Measurements from ENCODE around the gene SPDYE2. TPM values are rescaled to one million over a fixed set of nuclear protein-coding genes. Genes with fewer than 3 reads are reported as not detected.
"Not testable (repeated sequence)": the region's sequence is repeated elsewhere in the genome, so short reads cannot be mapped to it uniquely, and the experiment has no call there.

SPDYE2 gene
- total RNA-seq, 1 donor from 2014 or later, result not detected

DNA sequence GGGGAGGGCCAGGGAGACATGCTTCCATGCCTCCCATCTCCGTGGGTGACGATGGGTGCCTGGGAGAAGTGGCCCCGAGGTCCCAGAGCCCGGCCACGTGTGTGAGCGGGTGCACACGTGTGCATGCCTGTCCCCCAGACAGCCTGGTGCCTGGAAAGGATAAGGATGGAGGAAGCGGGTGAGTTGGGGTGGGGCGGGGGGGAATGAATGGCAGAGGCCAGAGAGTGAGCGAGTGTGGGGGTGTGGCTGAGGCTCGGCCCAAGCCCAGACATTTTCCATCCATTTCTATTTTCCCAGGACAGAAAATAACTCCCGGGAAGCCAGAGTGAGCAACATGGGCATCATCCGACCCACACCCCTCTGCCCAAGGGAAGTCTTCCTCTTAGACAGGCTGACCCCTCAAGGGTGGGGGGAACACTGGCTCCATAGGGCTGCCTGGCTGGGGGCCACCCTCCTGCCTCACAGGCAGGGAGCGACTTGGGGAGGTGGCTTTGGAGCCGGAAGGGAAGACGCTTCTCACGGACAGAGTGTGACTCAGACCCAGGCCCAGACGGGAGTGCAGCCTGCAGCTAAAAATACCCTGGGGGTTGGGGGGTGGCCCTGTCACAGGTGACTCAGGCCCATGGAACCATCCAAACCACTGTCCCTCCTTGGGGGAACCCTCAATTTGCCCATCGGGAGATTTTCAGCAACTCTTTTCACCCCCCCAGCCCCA is 53.6 kb downstream of the SPDYE2 start:
- H3K9me3 ChIP-seq (ENCODE audit: control insufficient read depth in 3 of 3, low read length in 3 of 3); H3K4me3 ChIP-seq (ENCODE audit: low read length in 3 of 3); H3K27me3 ChIP-seq (ENCODE audit: control insufficient read depth in 3 of 3, insufficient read depth in 3 of 3, low read length in 3 of 3); H3K27ac ChIP-seq (ENCODE audit: low read depth, low read length); H3K4me1 ChIP-seq (ENCODE audit: control insufficient read depth in 3 of 3, insufficient read depth in 3 of 3, low read length in 3 of 3); H3K36me3 ChIP-seq (ENCODE audit: control insufficient read depth in 3 of 3, insufficient read depth in 3 of 3, low read length in 3 of 3); H3K9ac ChIP-seq (ENCODE audit: low read depth in 1 of 3, low read length in 3 of 3): not testable (repeated sequence)

- not testable (repeated sequence) for H3K27me3 ChIP-seq (ENCODE audit: control insufficient read depth in 3 of 3, insufficient read depth in 3 of 3, low read length in 3 of 3); H3K4me3 ChIP-seq (ENCODE audit: low read length in 3 of 3); H3K4me1 ChIP-seq (ENCODE audit: control insufficient read depth in 3 of 3, insufficient read depth in 3 of 3, low read length in 3 of 3); H3K9ac ChIP-seq (ENCODE audit: low read depth in 1 of 3, low read length in 3 of 3); H3K36me3 ChIP-seq (ENCODE audit: control insufficient read depth in 3 of 3, insufficient read depth in 3 of 3, low read length in 3 of 3); H3K27ac ChIP-seq (ENCODE audit: low read depth, low read length); H3K9me3 ChIP-seq (ENCODE audit: control insufficient read depth in 3 of 3, low read length in 3 of 3)
Measured at GRCh38 chr7:102606848-102607247, 55.8 kb downstream of the SPDYE2 start.

DNA sequence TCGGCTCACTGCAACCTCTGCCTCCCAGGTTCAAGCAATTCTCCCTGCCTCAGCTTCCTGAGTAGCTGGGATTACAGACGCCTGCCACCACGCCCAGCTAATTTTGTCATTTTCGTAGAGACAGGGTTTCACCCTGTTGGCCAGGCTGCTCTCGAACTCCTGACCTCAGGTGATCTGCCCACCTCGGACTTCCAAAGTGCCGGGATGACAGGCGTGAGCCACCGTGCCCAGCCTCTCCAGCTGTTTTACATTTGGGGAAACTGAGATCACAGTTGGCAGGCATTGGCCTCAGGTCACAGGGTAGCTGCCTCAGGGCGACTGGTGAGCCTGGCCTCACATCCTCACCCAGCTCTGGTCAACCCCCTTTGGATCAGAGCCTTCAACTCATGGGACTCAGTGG is 58.7 kb downstream of the SPDYE2 start:
- H3K27me3 ChIP-seq (ENCODE audit: control insufficient read depth in 3 of 3, insufficient read depth in 3 of 3, low read length in 3 of 3); H3K9ac ChIP-seq (ENCODE audit: low read depth in 1 of 3, low read length in 3 of 3): not testable (repeated sequence)
- H3K4me1 ChIP-seq (ENCODE audit: control insufficient read depth in 3 of 3, insufficient read depth in 3 of 3, low read length in 3 of 3), result peaks cover 3 to 17% (median 5%) of the 10 kb centered on the region in 3 donors

DNA sequence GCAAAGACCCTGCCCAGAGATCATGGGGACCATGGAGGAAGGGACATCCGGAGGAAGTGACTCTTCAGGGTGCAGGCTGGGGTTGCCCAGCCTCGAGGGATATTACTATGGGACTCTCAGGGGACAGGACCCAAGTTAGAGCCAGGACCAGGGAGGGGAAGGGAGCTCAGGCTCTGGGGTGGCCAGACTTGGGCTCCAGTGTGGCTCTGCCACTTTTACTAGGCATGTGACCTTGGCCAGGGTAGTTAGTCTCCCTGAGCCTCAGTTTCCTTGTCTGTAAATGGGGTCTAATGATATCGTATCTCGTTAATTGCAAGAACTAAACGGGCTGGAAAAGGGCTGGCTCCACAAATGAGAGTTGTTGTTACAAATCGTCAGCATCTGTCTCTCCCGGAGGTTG is 59.4 kb downstream of the SPDYE2 start:
- not testable (repeated sequence) for H3K27ac ChIP-seq (ENCODE audit: low read depth, low read length)

More for the DNA sequence above, 58.7 kb downstream of the SPDYE2 start:
- H3K27ac ChIP-seq (ENCODE audit: low read depth, low read length); H3K4me3 ChIP-seq (ENCODE audit: low read length in 3 of 3); H3K36me3 ChIP-seq (ENCODE audit: control insufficient read depth in 3 of 3, insufficient read depth in 3 of 3, low read length in 3 of 3); H3K9me3 ChIP-seq (ENCODE audit: control insufficient read depth in 3 of 3, low read length in 3 of 3): not testable (repeated sequence)

GRCh38 chr7:102611013-102611674 is 60.1 kb downstream of the SPDYE2 start:
- H3K27ac ChIP-seq (ENCODE audit: low read depth, low read length); H3K27me3 ChIP-seq (ENCODE audit: control insufficient read depth in 3 of 3, insufficient read depth in 3 of 3, low read length in 3 of 3); H3K36me3 ChIP-seq (ENCODE audit: control insufficient read depth in 3 of 3, insufficient read depth in 3 of 3, low read length in 3 of 3); H3K9me3 ChIP-seq (ENCODE audit: control insufficient read depth in 3 of 3, low read length in 3 of 3); H3K4me3 ChIP-seq (ENCODE audit: low read length in 3 of 3); H3K9ac ChIP-seq (ENCODE audit: low read depth in 1 of 3, low read length in 3 of 3): not testable (repeated sequence)
- peaks cover 3 to 14% (median 5%) of the 10 kb centered on the region in 3 donors for H3K4me1 ChIP-seq (ENCODE audit: control insufficient read depth in 3 of 3, insufficient read depth in 3 of 3, low read length in 3 of 3)

More for the DNA sequence above, 59.4 kb downstream of the SPDYE2 start:
- not testable (repeated sequence) for H3K9ac ChIP-seq (ENCODE audit: low read depth in 1 of 3, low read length in 3 of 3); H3K4me3 ChIP-seq (ENCODE audit: low read length in 3 of 3); H3K36me3 ChIP-seq (ENCODE audit: control insufficient read depth in 3 of 3, insufficient read depth in 3 of 3, low read length in 3 of 3); H3K9me3 ChIP-seq (ENCODE audit: control insufficient read depth in 3 of 3, low read length in 3 of 3); H3K27me3 ChIP-seq (ENCODE audit: control insufficient read depth in 3 of 3, insufficient read depth in 3 of 3, low read length in 3 of 3)
- peaks cover 3 to 17% (median 5%) of the 10 kb centered on the region in 3 donors for H3K4me1 ChIP-seq (ENCODE audit: control insufficient read depth in 3 of 3, insufficient read depth in 3 of 3, low read length in 3 of 3)

GRCh38 chr7:102611675-102612325 is 60.8 kb downstream of the SPDYE2 start:
- peaks cover 3 to 14% (median 5%) of the 10 kb centered on the region in 3 donors for H3K4me1 ChIP-seq (ENCODE audit: control insufficient read depth in 3 of 3, insufficient read depth in 3 of 3, low read length in 3 of 3)
- peak overlapping the region; percentile 33 to 74 (median 65) for H3K9ac ChIP-seq (ENCODE audit: low read depth in 1 of 3, low read length in 3 of 3)
- H3K36me3 ChIP-seq (ENCODE audit: control insufficient read depth in 3 of 3, insufficient read depth in 3 of 3, low read length in 3 of 3); H3K27me3 ChIP-seq (ENCODE audit: control insufficient read depth in 3 of 3, insufficient read depth in 3 of 3, low read length in 3 of 3); H3K9me3 ChIP-seq (ENCODE audit: control insufficient read depth in 3 of 3, low read length in 3 of 3): not testable (repeated sequence)
- peak overlapping the region; percentile 78 for H3K27ac ChIP-seq (ENCODE audit: low read depth, low read length)
- H3K4me3 ChIP-seq (ENCODE audit: low read length in 3 of 3), result peak overlapping the region; percentile 41 to 62 (median 56)

Other genes with a start within 250 kb of the SPDYE2 start
- gene SPDYE6, start 194.8 kb upstream of the SPDYE2 start, total RNA-seq, result not detected
- gene PRKRIP1, start 154.9 kb upstream of the SPDYE2 start, total RNA-seq, result 9.4 TPM
- 3.1 TPM for gene ORAI2, start 117.7 kb upstream of the SPDYE2 start, total RNA-seq
- 10.4 TPM for gene ALKBH4, start 86.4 kb upstream of the SPDYE2 start, total RNA-seq
- gene LRWD1, start 86.2 kb upstream of the SPDYE2 start, total RNA-seq, result 12.5 TPM
- 19.8 TPM for gene POLR2J, start 72.3 kb upstream of the SPDYE2 start, total RNA-seq
- 2.6 TPM for gene RASA4B, start 33.4 kb upstream of the SPDYE2 start, total RNA-seq
- gene UPK3BL2, start 7.5 kb upstream of the SPDYE2 start, total RNA-seq, result 2.6 TPM
- gene POLR2J3, start 21.4 kb downstream of the SPDYE2 start, total RNA-seq, result 20.4 TPM
- gene RASA4, start 65.5 kb downstream of the SPDYE2 start, total RNA-seq, result 17.2 TPM
- gene UPK3BL1, start 91.6 kb downstream of the SPDYE2 start, total RNA-seq, result 7.3 TPM
- gene SPDYE2B, start 99.1 kb downstream of the SPDYE2 start, total RNA-seq, result not detected
- gene POLR2J2, start 120.4 kb downstream of the SPDYE2 start, total RNA-seq, result 2.1 TPM
- gene FAM185A, start 197.8 kb downstream of the SPDYE2 start, total RNA-seq, result 17.7 TPM

All from skeletal muscle tissue (tissue), 4 donors.